Uterus (tissue), 2 donors: ENCODE data around the gene C19orf47.

Experiments used
- POLR2A ChIP-seq, 2 donors: fragments of 450-650 bp; IDR thresholded peaks; one replicate each; pipeline ENCODE4 v1.6.1; 2016; ENCODE audit warnings: antibody characterized with exemption in 2 of 2, mild to moderate bottlenecking in 1 of 2, moderate library complexity in 1 of 2
- TF ChIP-seq, protein P1 (sequence below), 4 experiments: fragments of 200-600 bp in 2 of 4; fragments of 450-650 bp in 2 of 4; sonication (generic) in 2 of 4; IDR thresholded peaks; one replicate each; pipeline ENCODE4 v1.5.1; 2016 to 2019; ENCODE audit warnings: antibody characterized with exemption in 4 of 4, mild to moderate bottlenecking in 2 of 4, moderate library complexity in 1 of 4

DNA sequence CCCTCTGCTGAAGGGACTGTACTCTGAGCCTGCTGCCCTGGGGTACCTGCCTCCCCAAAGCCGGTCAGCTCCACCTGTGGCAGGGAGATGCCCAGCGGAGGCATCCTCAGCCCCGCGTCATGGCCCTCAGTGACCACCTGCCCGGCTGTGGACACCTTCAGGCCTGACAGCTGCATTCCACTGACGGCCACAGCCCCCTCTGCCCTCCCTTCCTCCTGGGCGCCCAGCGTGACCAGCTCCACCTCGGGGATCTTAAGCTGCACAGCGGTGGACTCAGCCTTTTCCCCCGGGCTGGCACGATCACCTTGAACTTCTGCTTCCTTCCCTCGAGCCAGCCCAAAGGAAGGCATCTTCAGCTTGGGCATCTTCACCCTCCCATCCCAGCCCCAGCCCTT is 46.6 kb upstream of the C19orf47 start:
- TF ChIP-seq POLR2A (IDR thresholded peaks at IDR 0.05) = no peak
- TF ChIP-seq, protein P1, sequence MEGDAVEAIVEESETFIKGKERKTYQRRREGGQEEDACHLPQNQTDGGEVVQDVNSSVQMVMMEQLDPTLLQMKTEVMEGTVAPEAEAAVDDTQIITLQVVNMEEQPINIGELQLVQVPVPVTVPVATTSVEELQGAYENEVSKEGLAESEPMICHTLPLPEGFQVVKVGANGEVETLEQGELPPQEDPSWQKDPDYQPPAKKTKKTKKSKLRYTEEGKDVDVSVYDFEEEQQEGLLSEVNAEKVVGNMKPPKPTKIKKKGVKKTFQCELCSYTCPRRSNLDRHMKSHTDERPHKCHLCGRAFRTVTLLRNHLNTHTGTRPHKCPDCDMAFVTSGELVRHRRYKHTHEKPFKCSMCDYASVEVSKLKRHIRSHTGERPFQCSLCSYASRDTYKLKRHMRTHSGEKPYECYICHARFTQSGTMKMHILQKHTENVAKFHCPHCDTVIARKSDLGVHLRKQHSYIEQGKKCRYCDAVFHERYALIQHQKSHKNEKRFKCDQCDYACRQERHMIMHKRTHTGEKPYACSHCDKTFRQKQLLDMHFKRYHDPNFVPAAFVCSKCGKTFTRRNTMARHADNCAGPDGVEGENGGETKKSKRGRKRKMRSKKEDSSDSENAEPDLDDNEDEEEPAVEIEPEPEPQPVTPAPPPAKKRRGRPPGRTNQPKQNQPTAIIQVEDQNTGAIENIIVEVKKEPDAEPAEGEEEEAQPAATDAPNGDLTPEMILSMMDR (IDR thresholded peaks at IDR 0.05) = no peak
